ENCODE measurements around the gene TYRO3. TPM values are rescaled to one million over a fixed set of nuclear protein-coding genes. Genes with fewer than 3 reads are reported as not detected.
A peak's percentile ranks its signal among the peaks of the same experiment; 100 is the strongest.

TYRO3 gene
- total and polyA plus RNA-seq, 11 donors: 2.5 to 15.4 (median 3.7) TPM

GRCh38 chr15:41561777-41562145 is 2.7 kb downstream of the TYRO3 start:
- intact Hi-C loops (cut with DNase I): no loop called here
- ATAC-seq: peak in 3 of 4 donors; percentile 17 to 64 (median 63)
- 72 to 85% (median 78%) methylated on average over 3 of the region's 3 CpGs for WGBS, 4 donors
- Histone ChIP-seq H3K9me3 (no peaks in the 10 kb centered on the region), H3K27ac (peak overlapping the region in 2 of 12 donors; percentile 43), H3K4me3 (no peak overlapping the region), H3K36me3 (no peaks in the 10 kb centered on the region), H3K4me1 (peaks cover 0 to 41% (median 18%) of the 10 kb centered on the region in 12 donors), H3K27me3 (peaks cover 0 to 6% (median 0%) of the 10 kb centered on the region in 9 donors)
- DNase-seq: peak in 4 of 5 donors; percentile 55 to 79 (median 62)
- TF ChIP-seq, protein P1, sequence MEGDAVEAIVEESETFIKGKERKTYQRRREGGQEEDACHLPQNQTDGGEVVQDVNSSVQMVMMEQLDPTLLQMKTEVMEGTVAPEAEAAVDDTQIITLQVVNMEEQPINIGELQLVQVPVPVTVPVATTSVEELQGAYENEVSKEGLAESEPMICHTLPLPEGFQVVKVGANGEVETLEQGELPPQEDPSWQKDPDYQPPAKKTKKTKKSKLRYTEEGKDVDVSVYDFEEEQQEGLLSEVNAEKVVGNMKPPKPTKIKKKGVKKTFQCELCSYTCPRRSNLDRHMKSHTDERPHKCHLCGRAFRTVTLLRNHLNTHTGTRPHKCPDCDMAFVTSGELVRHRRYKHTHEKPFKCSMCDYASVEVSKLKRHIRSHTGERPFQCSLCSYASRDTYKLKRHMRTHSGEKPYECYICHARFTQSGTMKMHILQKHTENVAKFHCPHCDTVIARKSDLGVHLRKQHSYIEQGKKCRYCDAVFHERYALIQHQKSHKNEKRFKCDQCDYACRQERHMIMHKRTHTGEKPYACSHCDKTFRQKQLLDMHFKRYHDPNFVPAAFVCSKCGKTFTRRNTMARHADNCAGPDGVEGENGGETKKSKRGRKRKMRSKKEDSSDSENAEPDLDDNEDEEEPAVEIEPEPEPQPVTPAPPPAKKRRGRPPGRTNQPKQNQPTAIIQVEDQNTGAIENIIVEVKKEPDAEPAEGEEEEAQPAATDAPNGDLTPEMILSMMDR (IDR thresholded peaks at IDR 0.05): peak in 2 of 12 donors; percentile 14 to 16
- TF ChIP-seq POLR2A (IDR thresholded peaks at IDR 0.05): no peak

- intact Hi-C loops (cut with DNase I): no loop called here
- H3K36me3 ChIP-seq: no peaks in the 10 kb centered on the region
- H3K4me1 ChIP-seq: peaks cover 0 to 40% (median 18%) of the 10 kb centered on the region in 12 donors
- H3K27ac ChIP-seq: peak overlapping the region in 1 of 12 donors; percentile 41
- H3K9me3 ChIP-seq: no peaks in the 10 kb centered on the region
- TF ChIP-seq POLR2A (IDR thresholded peaks at IDR 0.05): no peak
- TF ChIP-seq, protein P1 (IDR thresholded peaks at IDR 0.05): no peak
- no peak overlapping the region for H3K4me3 ChIP-seq
- H3K27me3 ChIP-seq: peaks cover 0 to 6% (median 0%) of the 10 kb centered on the region in 9 donors
- DNase-seq (no peak), ATAC-seq (no peak)
- WGBS, 4 donors: 66 to 72% (median 69%) methylated on average over 5 of the region's 5 CpGs
Observed at GRCh38 chr15:41562244-41562643, 3.2 kb downstream of the TYRO3 start.

GRCh38 chr15:41562784-41563198 is 3.8 kb downstream of the TYRO3 start:
- WGBS, 4 donors: 45 to 76% (median 60%) methylated on average over 2 to 4 of the region's 4 CpGs
- peaks cover 0 to 35% (median 14%) of the 10 kb centered on the region in 12 donors for H3K4me1 ChIP-seq
- DNase-seq: peak in 1 of 5 donors; percentile 33
- H3K9me3 ChIP-seq: no peaks in the 10 kb centered on the region
- intact Hi-C loops (cut with DNase I): no loop called here
- peak in 1 of 4 donors; percentile 31 for ATAC-seq
- peaks cover 0 to 6% (median 0%) of the 10 kb centered on the region in 9 donors for H3K27me3 ChIP-seq
- TF ChIP-seq POLR2A (IDR thresholded peaks at IDR 0.05): no peak
- TF ChIP-seq, protein P1 (IDR thresholded peaks at IDR 0.05): no peak
- no peak overlapping the region for H3K4me3 ChIP-seq
- H3K36me3 ChIP-seq: no peaks in the 10 kb centered on the region
- peak overlapping the region in 1 of 12 donors; percentile 41 for H3K27ac ChIP-seq

GRCh38 chr15:41564286-41564959 is 5.4 kb downstream of the TYRO3 start:
- no peaks in the 10 kb centered on the region for H3K36me3 ChIP-seq
- ATAC-seq (peak in 1 of 4 donors; percentile 21), DNase-seq (no peak)
- H3K4me1 ChIP-seq: peaks cover 0 to 34% (median 10%) of the 10 kb centered on the region in 12 donors
- H3K9me3 ChIP-seq: no peaks in the 10 kb centered on the region
- H3K27me3 ChIP-seq: peaks cover 0 to 6% (median 0%) of the 10 kb centered on the region in 9 donors
- H3K4me3 ChIP-seq: no peak overlapping the region
- TF ChIP-seq, protein P1 (IDR thresholded peaks at IDR 0.05): no peak
- no peak for TF ChIP-seq POLR2A (IDR thresholded peaks at IDR 0.05)
- 22 to 41% (median 38%) methylated on average over 6 to 7 of the region's 7 CpGs for WGBS, 4 donors
- intact Hi-C loops (cut with DNase I): no loop called here
- no peak overlapping the region for H3K27ac ChIP-seq

All from heart left ventricle (tissue), 16 donors.